ENCODE results near the gene OR1L6.

Gene OR1L6

GRCh38 chr9:122742003-122742402, at the start of gene OR1L6:
OR1L6 (plus strand) TSS chr9:122742303; CDS start chr9:122749848, 7,545 bp downstream.
- no peak for TF ChIP-seq CTCF (IDR thresholded peaks at IDR 0.05; ENCODE audit: unreplicated experiment in 3 of 3)
- Mint-ChIP-seq H3K4me1 (no peaks in the 10 kb centered on the region), H3K9me3 (peaks cover 8% of the 10 kb centered on the region), H3K4me3 (no peak within 1 kb of the TSS), H3K36me3 (ENCODE audit: low read depth) (no peaks in the 10 kb centered on the region), H3K27ac (no peak within 1 kb of the TSS), H3K27me3 (ENCODE audit: low read depth) (peaks cover 15% of the 10 kb centered on the region)

- Mint-ChIP-seq H3K4me1 (no peaks in the 10 kb centered on the region), H3K27ac (no peak overlapping the region), H3K9me3 (peaks cover 19% of the 10 kb centered on the region), H3K36me3 (ENCODE audit: low read depth) (no peaks in the 10 kb centered on the region), H3K27me3 (ENCODE audit: low read depth) (peaks cover 3% of the 10 kb centered on the region), H3K4me3 (no peak overlapping the region)
- TF ChIP-seq CTCF (IDR thresholded peaks at IDR 0.05; ENCODE audit: unreplicated experiment in 3 of 3), result no peak
Measured at GRCh38 chr9:122695696-122696095, 46.4 kb upstream of the OR1L6 start.

GRCh38 chr9:122718038-122718437, 24.1 kb upstream of the OR1L6 start:
- Mint-ChIP-seq H3K36me3 (ENCODE audit: low read depth) (no peaks in the 10 kb centered on the region), H3K27me3 (ENCODE audit: low read depth) (peaks cover 6% of the 10 kb centered on the region), H3K27ac (no peak overlapping the region), H3K4me3 (no peak overlapping the region), H3K9me3 (no peaks in the 10 kb centered on the region), H3K4me1 (no peaks in the 10 kb centered on the region)
- no peak for TF ChIP-seq CTCF (IDR thresholded peaks at IDR 0.05; ENCODE audit: unreplicated experiment in 3 of 3)

GRCh38 chr9:122719218-122719617, 22.9 kb upstream of the OR1L6 start:
- Mint-ChIP-seq H3K27me3 (ENCODE audit: low read depth) (peaks cover 6% of the 10 kb centered on the region), H3K36me3 (ENCODE audit: low read depth) (no peaks in the 10 kb centered on the region), H3K4me1 (no peaks in the 10 kb centered on the region), H3K9me3 (no peaks in the 10 kb centered on the region), H3K4me3 (no peak overlapping the region), H3K27ac (no peak overlapping the region)
- TF ChIP-seq CTCF (IDR thresholded peaks at IDR 0.05; ENCODE audit: unreplicated experiment in 3 of 3), result no peak

- Mint-ChIP-seq H3K27ac (no peak within 1 kb of the TSS), H3K36me3 (ENCODE audit: low read depth) (no peaks in the 10 kb centered on the region)
Measured at GRCh38 chr9:122723690-122724089, 18.4 kb upstream of the OR1L6 start, which contains the start of gene OR1L4. OR1L4 (plus strand) TSS chr9:122723990; CDS start chr9:122723990, 0 bp downstream.

More at GRCh38 chr9:122723690-122724089, 18.4 kb upstream of the OR1L6 start, which contains the start of gene OR1L4:
- no peak within 1 kb of the TSS for H3K4me3 Mint-ChIP-seq
- TF ChIP-seq CTCF (IDR thresholded peaks at IDR 0.05; ENCODE audit: unreplicated experiment in 3 of 3), result no peak
- H3K27me3 Mint-ChIP-seq (ENCODE audit: low read depth), result peaks cover 8% of the 10 kb centered on the region
- H3K4me1 Mint-ChIP-seq, result no peaks in the 10 kb centered on the region
- H3K9me3 Mint-ChIP-seq, result peaks cover 20% of the 10 kb centered on the region
